Breast epithelium (tissue), 4 donors: ENCODE data around the gene CCSER1. TPM values are rescaled to one million over a fixed set of nuclear protein-coding genes. Genes with fewer than 3 reads are reported as not detected.

Experiments
- DNase-seq, 2 donors: peaks; one replicate each; pipeline ENCODE4 v3.0.0-alpha.2; 2019; ENCODE audit warnings: low spot score in 2 of 2
- H3K27ac ChIP-seq, 2 donors: fragments of 200-600 bp; sonication (generic) in 1 of 2; one replicate each; pipeline ENCODE4 v1.5.1; 2016 to 2019; ENCODE audit warnings: mild to moderate bottlenecking in 1 of 2
- H3K27me3 ChIP-seq, 2 donors: fragments of 200-600 bp; sonication (generic) in 1 of 2; one replicate each; pipeline versions ENCODE4 v1.5.1 to v1.6.0; 2017 to 2019; ENCODE audit warnings: control low read depth in 1 of 2, mild to moderate bottlenecking in 1 of 2
- H3K36me3 ChIP-seq: fragments of 200-600 bp; one replicate; pipeline ENCODE4 v1.5.1; 2019
- H3K4me1 ChIP-seq, 2 donors: fragments of 200-600 bp; sonication (generic); one replicate each; pipeline ENCODE4 v1.5.1; 2016 to 2019; ENCODE audit warnings: control low read depth in 1 of 2
- H3K4me3 ChIP-seq, 3 donors: fragments of 200-600 bp; sonication (generic); 1 replicate in 2 of 3; 2 replicates in 1 of 3; pipeline ENCODE4 v1.5.1; 2016 to 2019; ENCODE audit warnings: mild to moderate bottlenecking in 3 of 3, moderate library complexity in 2 of 3
- H3K9me3 ChIP-seq, 2 donors: fragments of 200-600 bp; sonication (generic) in 1 of 2; one replicate each; pipeline ENCODE4 v1.5.1; 2016 to 2019; ENCODE audit warnings: control low read depth in 1 of 2
- CTCF ChIP-seq, 3 donors: fragments of 450-650 bp; IDR thresholded peaks; one replicate each; pipeline ENCODE4 v1.5.1; 2016 to 2017; ENCODE audit warnings: antibody characterized with exemption in 3 of 3, mild to moderate bottlenecking in 3 of 3, moderate library complexity in 3 of 3
- POLR2A ChIP-seq: fragments of 450-650 bp; IDR thresholded peaks from one replicate; pipeline ENCODE4 v1.6.1; 2016; ENCODE audit warnings: antibody characterized with exemption, mild to moderate bottlenecking, moderate library complexity
- POLR2AphosphoS5 ChIP-seq, 3 donors: sonication (generic); formaldehyde crosslinking; IDR thresholded peaks; one replicate each; pipeline ENCODE4 v1.6.1; 2017; ENCODE audit warnings: antibody characterized with exemption in 3 of 3
- intact Hi-C: fragments of 100-400 bp; cut with DNase I; formaldehyde crosslinking; loops from one replicate; pipeline ENCODE4 v1.15.1; 2023; ENCODE audit warnings: low total_unique reads
- total RNA-seq, 3 donors: library from RNA; depleted of rRNA; stranded (reverse); fragments of >200 nt; gene quantifications; one replicate each; pipeline ENCODE4 v1.1.0, GENCODE V29; 2016

CCSER1 gene
- total RNA-seq, 3 donors from 2014 or later, result 6.4 to 73.3 (median 55.7) TPM

GRCh38 chr4:90951037-90951436 lies 823.8 kb downstream of the CCSER1 start:
- H3K4me3 ChIP-seq, result no peak overlapping the region
- TF ChIP-seq CTCF (IDR thresholded peaks at IDR 0.05), result no peak
- no peak for TF ChIP-seq POLR2AphosphoS5 (IDR thresholded peaks at IDR 0.05)
- no peak for TF ChIP-seq POLR2A
- no peaks in the 10 kb centered on the region for H3K36me3 ChIP-seq
- intact Hi-C loops, result no loop called here
- H3K9me3 ChIP-seq, result no peaks in the 10 kb centered on the region
- H3K4me1 ChIP-seq, result no peaks in the 10 kb centered on the region
- DNase-seq, result no peak
- no peaks in the 10 kb centered on the region for H3K27me3 ChIP-seq
- no peak overlapping the region for H3K27ac ChIP-seq

- H3K9me3 ChIP-seq, result no peaks in the 10 kb centered on the region
- H3K36me3 ChIP-seq, result no peaks in the 10 kb centered on the region
- no peak overlapping the region for H3K4me3 ChIP-seq
- intact Hi-C loops, result no loop called here
- H3K4me1 ChIP-seq, result no peaks in the 10 kb centered on the region
- H3K27me3 ChIP-seq, result no peaks in the 10 kb centered on the region
- TF ChIP-seq POLR2A, result no peak
- no peak for TF ChIP-seq POLR2AphosphoS5 (IDR thresholded peaks at IDR 0.05)
- TF ChIP-seq CTCF (IDR thresholded peaks at IDR 0.05), result no peak
- DNase-seq, result no peak
- H3K27ac ChIP-seq, result no peak overlapping the region
Measured at GRCh38 chr4:90958256-90958895, 831.2 kb downstream of the CCSER1 start.

GRCh38 chr4:90960433-90960832 lies 833.2 kb downstream of the CCSER1 start:
- Histone ChIP-seq H3K9me3 (no peaks in the 10 kb centered on the region), H3K4me3 (no peak overlapping the region), H3K27ac (no peak overlapping the region), H3K4me1 (no peaks in the 10 kb centered on the region), H3K36me3 (no peaks in the 10 kb centered on the region), H3K27me3 (no peaks in the 10 kb centered on the region)
- no peak for DNase-seq
- intact Hi-C loops, result no loop called here
- TF ChIP-seq CTCF (IDR thresholded peaks at IDR 0.05) (no peak), POLR2AphosphoS5 (IDR thresholded peaks at IDR 0.05) (no peak), POLR2A (no peak)

GRCh38 chr4:90960840-90961239 lies 833.6 kb downstream of the CCSER1 start:
- H3K27me3 ChIP-seq, result no peaks in the 10 kb centered on the region
- intact Hi-C loops, result no loop called here
- H3K9me3 ChIP-seq, result no peaks in the 10 kb centered on the region
- TF ChIP-seq CTCF (IDR thresholded peaks at IDR 0.05) (no peak), POLR2A (no peak), POLR2AphosphoS5 (IDR thresholded peaks at IDR 0.05) (no peak)
- H3K36me3 ChIP-seq, result no peaks in the 10 kb centered on the region
- no peaks in the 10 kb centered on the region for H3K4me1 ChIP-seq
- no peak overlapping the region for H3K27ac ChIP-seq
- no peak overlapping the region for H3K4me3 ChIP-seq
- no peak for DNase-seq

GRCh38 chr4:90970021-90970420 lies 842.8 kb downstream of the CCSER1 start:
- Histone ChIP-seq H3K4me1 (no peaks in the 10 kb centered on the region), H3K4me3 (no peak overlapping the region), H3K27ac (no peak overlapping the region), H3K9me3 (no peaks in the 10 kb centered on the region), H3K36me3 (peaks cover 4% of the 10 kb centered on the region), H3K27me3 (no peaks in the 10 kb centered on the region)
- TF ChIP-seq POLR2A (no peak), CTCF (IDR thresholded peaks at IDR 0.05) (no peak), POLR2AphosphoS5 (IDR thresholded peaks at IDR 0.05) (no peak)
- no peak for DNase-seq
- intact Hi-C loops, result no loop called here
